ENCODE measurements around the gene NEK9.
"Not testable (repeated sequence)": the region's sequence is repeated elsewhere in the genome, so short reads cannot be mapped to it uniquely, and the experiment has no call there.

NEK9 gene

DNA sequence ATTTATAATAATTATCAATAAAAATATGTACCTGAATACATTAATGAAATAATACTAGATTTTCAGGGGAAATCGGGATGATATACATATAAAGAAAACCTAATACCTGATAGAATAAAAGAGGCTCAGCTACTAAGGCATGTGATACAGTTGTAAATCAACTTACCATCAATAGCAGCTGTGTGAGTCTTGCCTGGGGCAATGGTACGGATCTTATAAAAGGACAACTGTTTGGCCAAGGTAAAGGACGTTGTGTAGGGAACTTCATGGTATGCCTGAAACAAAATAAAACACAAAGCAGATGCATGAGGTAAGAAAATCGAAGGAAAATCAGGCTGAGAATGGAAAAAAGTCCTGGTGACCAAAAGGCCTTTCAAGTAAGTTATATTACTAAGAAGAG is 25.4 kb downstream of the NEK9 start:
- no peak for DNase-seq (ENCODE audit: low read depth)

- DNase-seq (ENCODE audit: low read depth): no peak
Observed at GRCh38 chr14:75098682-75099081, 28.2 kb downstream of the NEK9 start.

- no peak for DNase-seq (ENCODE audit: low read depth)
Observed at GRCh38 chr14:75098212-75098611, 28.6 kb downstream of the NEK9 start.

DNA sequence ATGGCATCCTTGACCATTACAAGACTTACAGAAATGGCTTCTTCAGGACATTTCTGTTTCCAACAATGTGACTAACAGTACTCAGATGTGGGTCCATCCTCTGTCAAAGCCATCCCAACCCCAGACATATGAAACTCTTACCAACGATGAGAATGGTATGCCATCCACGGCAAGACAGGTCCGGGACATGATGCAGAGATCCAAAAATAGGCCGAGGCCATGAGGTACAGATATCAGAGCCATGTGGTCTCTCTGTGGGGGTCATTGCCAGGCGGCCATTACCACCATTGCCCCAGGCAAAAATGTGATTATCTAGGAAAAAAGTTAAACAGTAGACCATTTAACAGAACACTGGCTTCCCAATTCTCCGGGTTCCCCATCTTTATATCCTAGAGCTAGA is 29.9 kb downstream of the NEK9 start:
- no peak for DNase-seq (ENCODE audit: low read depth)

- DNase-seq (ENCODE audit: low read depth): no peak
Observed at GRCh38 chr14:75095690-75096089, 31.2 kb downstream of the NEK9 start.

DNA sequence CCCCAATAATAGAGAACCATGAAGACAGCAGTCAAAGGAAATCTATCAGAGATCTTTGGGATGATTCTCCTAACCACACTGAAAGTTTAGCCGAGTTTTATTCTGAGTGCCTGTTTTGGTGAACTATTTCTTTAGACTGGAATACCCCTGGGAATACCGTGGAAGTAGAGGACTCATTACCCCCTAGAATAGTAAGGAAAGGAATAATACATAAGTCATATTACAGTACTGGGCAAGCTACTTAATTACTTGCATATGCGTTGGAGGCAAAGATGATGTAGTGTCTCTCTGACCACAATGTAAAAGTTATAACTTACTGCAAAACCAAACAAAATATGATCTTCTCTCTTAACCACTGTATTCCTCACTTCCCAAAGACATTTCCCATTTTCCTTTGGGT is 32.0 kb downstream of the NEK9 start:
- no peak for DNase-seq (ENCODE audit: low read depth)

DNA sequence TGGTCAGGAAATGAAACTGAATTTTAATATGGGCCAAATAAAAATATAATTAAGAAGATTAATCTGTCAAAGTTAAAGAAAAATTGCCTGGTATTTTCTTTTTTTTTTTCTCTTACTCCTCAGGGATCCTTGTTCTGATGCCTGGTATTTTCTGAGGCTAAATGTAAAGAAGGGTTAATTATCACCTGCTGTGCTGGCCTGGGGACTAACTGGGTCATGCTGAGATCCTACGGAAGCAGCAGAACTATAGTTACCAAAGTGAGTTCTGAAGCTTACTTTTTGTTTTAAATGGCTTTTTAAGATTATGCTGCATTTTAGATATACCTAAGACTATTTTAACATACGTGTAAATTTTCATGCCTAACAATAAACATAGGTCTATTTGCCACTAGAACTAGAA is 34.1 kb downstream of the NEK9 start:
- no peak for DNase-seq (ENCODE audit: low read depth)

DNA sequence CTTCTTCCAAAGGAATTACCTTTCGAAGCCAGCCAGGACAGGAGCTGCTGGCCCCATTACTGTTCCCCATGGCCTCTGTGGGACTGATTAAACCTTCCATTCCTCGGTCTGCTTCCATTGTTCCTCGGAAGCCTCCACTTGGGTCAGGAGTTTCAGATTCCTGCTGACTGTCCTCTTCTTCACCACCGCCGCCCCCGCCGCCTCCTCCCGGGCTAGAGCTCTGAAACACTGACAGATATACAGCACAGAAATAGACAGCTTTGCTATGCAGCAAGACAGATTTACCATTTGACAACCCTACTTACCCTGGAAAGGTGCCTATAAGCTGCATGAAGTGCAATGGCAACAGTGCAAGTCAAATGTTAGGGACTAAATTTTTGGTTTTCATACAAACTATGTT is 35.6 kb downstream of the NEK9 start:
- DNase-seq (ENCODE audit: low read depth): no peak

- DNase-seq (ENCODE audit: low read depth): no peak
Observed at GRCh38 chr14:75090353-75090752, 36.5 kb downstream of the NEK9 start.

- DNase-seq (ENCODE audit: low read depth): peak; percentile 18
Observed at GRCh38 chr14:75088566-75089373, 38.1 kb downstream of the NEK9 start.

GRCh38 chr14:75088153-75088552 is 38.7 kb downstream of the NEK9 start:
- no peak for DNase-seq (ENCODE audit: low read depth)

DNA sequence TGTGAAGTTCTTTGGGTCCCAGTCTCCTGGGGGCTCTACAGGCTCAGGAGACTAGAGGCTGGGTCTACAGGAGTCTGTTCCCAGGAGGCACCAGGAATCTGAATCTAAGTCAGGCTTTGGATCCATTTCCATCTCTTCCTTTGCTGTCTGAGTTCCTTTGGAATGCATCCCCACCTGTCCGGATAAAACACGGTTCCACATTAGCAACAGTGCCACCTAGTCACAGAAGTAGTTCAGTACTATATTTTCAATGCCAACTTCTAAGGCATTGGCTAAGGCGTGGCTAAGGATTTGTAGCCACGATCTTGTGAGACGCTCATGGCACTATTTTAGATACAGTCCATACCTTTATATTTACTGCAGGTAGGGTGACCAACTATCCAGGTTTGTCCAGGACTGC is 42.3 kb downstream of the NEK9 start:
- DNase-seq (ENCODE audit: low read depth): no peak

GRCh38 chr14:75083271-75083670 is 43.6 kb downstream of the NEK9 start:
- no peak for DNase-seq (ENCODE audit: low read depth)

- DNase-seq (ENCODE audit: low read depth): no peak
Observed at GRCh38 chr14:75081660-75082229, 45.1 kb downstream of the NEK9 start.

- no peak for DNase-seq (ENCODE audit: low read depth)
Observed at GRCh38 chr14:75079521-75079920, 47.3 kb downstream of the NEK9 start.

- no peak for DNase-seq (ENCODE audit: low read depth)
Observed at GRCh38 chr14:75077794-75078193, 49.1 kb downstream of the NEK9 start.

DNA sequence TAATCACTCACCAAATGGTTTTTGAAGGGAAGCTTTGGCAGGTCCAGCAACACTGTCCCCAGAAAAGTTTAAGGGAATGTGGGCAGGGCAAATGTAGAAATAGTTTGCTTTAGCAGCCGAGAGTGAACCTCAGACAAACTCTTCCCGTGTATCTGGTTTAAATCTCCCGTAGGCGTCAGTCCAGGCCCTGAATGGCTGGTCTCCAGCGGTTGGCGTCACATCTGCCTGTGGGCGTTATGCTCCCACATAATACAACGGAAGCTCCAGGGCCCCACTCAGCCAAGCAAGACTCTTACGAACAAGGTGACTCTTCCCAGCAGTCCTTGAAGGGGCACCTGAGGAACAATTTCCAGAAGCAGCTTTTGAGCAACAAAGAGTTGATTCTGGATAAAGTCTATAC is 56.5 kb downstream of the NEK9 start:
- no peak for DNase-seq (ENCODE audit: low read depth)

DNA sequence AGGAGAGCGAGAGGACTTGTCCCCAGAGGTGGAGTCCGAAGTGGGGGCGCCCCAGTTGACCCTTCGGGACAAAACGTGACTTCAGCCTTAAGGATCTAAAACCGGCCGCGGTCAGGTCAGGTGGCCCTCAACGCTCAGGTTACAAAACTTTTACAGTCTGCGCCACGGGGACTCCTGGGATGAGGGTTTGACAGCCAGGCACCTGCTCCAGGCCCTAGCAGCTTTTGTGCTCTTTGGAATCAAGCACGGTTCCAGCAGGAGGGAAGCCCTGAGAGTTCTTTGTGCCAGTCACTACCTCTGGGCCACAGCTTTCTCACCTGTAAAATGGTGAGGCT is 57.1 kb downstream of the NEK9 start:
- no peak for DNase-seq (ENCODE audit: low read depth)

GRCh38 chr14:75069121-75069810 is 57.6 kb downstream of the NEK9 start, which contains the start of gene ZC2HC1C:
Gene ZC2HC1C, plus strand, starts transcription at chr14:75069641. Its CDS starts 933 bp downstream, at chr14:75070574.
- DNase-seq (ENCODE audit: low read depth): no peak

DNA sequence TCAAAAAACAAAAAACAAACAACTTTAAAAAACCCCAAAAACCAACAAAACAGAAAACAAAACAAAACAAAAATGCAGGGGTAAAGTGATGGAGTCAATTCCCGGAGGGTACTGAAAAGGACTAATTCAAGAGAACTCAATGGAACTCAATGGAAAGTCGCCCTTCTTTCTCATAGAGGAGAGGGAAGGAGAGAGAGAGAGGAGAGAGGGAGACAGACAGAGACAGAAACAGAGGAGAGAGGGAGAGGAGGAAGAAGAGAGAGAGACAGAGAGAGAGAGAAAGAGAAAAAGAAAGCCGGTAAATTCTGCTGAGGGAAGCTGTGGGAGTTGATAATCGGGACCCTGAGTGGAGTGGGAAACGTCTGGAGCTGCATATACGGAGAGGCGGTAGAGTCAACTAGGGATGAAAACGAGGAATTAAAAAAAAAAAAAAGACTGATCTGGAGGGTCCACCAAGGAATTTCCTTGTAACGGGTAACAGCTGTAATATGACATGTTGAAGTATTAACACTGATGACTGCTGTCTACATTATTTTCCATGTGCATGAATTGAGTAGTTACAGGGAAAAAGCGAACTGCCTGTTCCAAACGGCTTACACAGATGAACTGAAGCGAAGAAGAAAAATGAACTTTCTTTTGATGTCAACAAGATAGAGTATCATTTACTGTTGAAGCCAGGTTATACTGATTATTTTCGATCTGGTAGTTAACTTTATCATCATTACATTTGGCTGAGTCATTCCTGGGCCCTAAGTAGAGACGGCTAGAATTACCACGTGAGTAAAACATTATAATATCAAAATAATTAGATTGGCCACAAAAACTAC is 58.3 kb downstream of the NEK9 start:
- no peak for DNase-seq (ENCODE audit: low read depth)

DNA sequence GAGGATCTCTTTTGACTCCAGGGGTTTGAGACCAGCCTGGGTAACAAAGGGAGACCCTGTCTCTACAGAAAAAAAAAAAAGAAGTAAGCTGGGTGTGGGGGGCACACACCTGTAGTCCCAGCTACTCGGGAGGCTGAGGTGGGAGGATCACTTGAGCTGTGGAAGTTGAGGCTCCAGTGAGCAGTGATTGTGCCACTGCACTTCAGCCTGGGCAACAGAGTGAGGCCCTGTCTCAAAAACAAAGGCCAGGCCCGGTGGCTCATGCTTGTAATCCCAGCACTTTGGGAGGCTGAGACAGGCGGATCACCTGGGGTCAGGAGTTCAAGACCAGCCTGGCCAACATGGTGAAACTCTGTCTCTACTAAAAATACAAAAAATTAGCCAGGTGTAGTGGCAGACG is 59.1 kb downstream of the NEK9 start:
- not testable (repeated sequence) for DNase-seq (ENCODE audit: low read depth)

- DNase-seq (ENCODE audit: low read depth): no peak
Observed at GRCh38 chr14:75067212-75067611, 59.6 kb downstream of the NEK9 start.

DNA sequence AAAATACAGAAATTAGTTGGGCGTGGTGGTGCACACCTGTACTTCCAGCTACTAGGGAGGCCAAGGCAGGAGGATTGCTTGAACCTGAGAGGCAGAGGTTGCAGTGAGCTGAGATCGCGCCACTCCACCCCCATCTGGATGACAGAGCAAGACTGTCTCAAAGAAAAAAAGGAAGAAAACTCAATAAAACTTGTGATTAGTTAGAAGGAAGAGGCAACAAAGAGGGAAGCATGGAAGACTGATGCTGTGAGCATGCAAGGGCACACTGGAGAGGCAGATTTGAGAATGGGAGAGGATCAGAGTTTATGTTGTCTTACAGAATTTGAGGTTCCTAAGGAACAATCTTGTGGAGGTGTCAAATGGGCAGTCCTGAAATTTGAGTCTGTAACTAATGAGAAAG is 60.2 kb downstream of the NEK9 start:
- DNase-seq (ENCODE audit: low read depth): no peak
